ENCODE data around the gene CHRNB4. TPM values are rescaled to one million over a fixed set of nuclear protein-coding genes. Genes with fewer than 3 reads are reported as not detected.

CHRNB4 gene
- total RNA-seq, 4 donors from 2014 or later: 0.19 TPM; not detected in 3

DNA sequence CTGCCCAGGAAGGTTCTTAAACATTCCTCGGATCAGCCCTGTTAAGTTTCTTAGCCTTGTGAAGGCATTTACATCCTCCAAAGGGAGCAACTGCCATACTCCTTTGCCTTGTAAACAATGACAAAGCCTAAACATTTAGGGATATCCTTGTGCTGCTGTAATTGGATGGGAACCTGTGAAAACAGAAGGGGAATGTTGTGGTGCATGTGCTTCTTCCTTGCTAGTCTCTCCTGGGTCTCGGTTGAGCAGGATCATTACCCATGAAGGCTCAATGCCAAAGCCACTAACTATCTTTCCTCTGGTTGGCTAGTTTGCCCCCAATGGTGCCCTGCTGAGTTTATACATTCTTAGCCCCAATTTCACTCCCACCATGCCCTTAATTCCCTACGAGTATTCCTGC lies 37.5 kb downstream of the CHRNB4 start:
- intact Hi-C loops (cut with DNase I; ENCODE audit: low total_unique reads): no loop called here
- no peak overlapping the region for H3K4me3 ChIP-seq (ENCODE audit: low read depth, poor library complexity, severe bottlenecking)
- WGBS, 2 donors: 71% methylated on average over 3 of the region's 3 CpGs
- TF ChIP-seq POLR2A (IDR thresholded peaks at IDR 0.05): no peak
- TF ChIP-seq, protein P1, sequence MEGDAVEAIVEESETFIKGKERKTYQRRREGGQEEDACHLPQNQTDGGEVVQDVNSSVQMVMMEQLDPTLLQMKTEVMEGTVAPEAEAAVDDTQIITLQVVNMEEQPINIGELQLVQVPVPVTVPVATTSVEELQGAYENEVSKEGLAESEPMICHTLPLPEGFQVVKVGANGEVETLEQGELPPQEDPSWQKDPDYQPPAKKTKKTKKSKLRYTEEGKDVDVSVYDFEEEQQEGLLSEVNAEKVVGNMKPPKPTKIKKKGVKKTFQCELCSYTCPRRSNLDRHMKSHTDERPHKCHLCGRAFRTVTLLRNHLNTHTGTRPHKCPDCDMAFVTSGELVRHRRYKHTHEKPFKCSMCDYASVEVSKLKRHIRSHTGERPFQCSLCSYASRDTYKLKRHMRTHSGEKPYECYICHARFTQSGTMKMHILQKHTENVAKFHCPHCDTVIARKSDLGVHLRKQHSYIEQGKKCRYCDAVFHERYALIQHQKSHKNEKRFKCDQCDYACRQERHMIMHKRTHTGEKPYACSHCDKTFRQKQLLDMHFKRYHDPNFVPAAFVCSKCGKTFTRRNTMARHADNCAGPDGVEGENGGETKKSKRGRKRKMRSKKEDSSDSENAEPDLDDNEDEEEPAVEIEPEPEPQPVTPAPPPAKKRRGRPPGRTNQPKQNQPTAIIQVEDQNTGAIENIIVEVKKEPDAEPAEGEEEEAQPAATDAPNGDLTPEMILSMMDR (IDR thresholded peaks at IDR 0.05): no peak
- no peak for DNase-seq (ENCODE audit: low spot score in 2 of 2)

- intact Hi-C loops (cut with DNase I; ENCODE audit: low total_unique reads): no loop called here
- no peak overlapping the region for H3K4me3 ChIP-seq (ENCODE audit: low read depth, poor library complexity, severe bottlenecking)
- TF ChIP-seq POLR2A (IDR thresholded peaks at IDR 0.05): no peak
- TF ChIP-seq, protein P1 (IDR thresholded peaks at IDR 0.05): no peak
- DNase-seq (ENCODE audit: low spot score in 2 of 2): no peak
Observed at GRCh38 chr15:78599189-78599588, 41.8 kb downstream of the CHRNB4 start.

DNA sequence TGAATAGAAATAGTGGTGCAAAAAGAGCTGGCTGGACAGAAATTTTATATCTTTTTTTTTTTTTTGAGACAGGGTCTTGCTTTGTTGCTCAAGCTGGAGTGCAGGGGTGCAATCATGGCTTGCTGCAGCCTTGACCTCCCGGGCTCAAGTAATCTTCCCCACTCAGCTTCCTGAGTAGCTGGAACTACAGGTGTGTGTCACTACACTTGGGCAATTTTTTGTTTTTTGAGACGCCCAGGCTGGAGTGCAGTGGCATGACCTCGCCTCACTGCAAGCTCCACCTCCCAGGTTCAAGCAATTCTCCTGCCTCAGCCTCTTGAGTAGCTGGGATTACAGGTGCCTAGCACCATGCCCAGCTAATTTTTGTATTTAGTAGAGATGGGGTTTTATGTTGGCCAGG lies 42.7 kb downstream of the CHRNB4 start:
- TF ChIP-seq, protein P1 (IDR thresholded peaks at IDR 0.05): no peak
- TF ChIP-seq POLR2A (IDR thresholded peaks at IDR 0.05): no peak
- no peak for DNase-seq (ENCODE audit: low spot score in 2 of 2)
- 67 to 88% methylated on average over 3 of the region's 3 CpGs for WGBS, 2 donors
- intact Hi-C loops (cut with DNase I; ENCODE audit: low total_unique reads): no loop called here
- no peak overlapping the region for H3K4me3 ChIP-seq (ENCODE audit: low read depth, poor library complexity, severe bottlenecking)

DNA sequence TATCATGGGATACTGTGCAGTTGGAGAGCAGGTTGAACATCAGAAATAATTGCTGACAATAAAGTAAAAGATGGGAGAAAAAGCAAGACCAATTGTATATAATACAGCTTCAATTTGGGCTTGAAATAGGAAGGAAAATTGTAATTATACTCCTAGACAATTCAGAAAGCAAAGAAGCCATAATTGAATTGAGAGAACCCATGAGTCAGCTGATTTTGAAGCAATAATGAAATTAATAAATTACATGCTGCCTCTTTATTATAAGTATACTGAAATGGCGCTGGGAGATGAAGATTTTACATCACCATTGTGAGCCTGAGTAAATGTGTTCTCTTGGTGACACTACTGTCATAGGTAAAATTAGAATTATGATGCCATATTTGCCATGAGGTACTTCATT lies 43.4 kb downstream of the CHRNB4 start:
- H3K4me3 ChIP-seq (ENCODE audit: low read depth, poor library complexity, severe bottlenecking): no peak overlapping the region
- intact Hi-C loops (cut with DNase I; ENCODE audit: low total_unique reads): no loop called here
- DNase-seq (ENCODE audit: low spot score in 2 of 2): no peak
- TF ChIP-seq POLR2A (IDR thresholded peaks at IDR 0.05): no peak
- TF ChIP-seq, protein P1 (IDR thresholded peaks at IDR 0.05): no peak
- WGBS, 2 donors: 95 to 97% methylated on average over 1 of the region's 1 CpG

GRCh38 chr15:78574944-78575343 lies 66.1 kb downstream of the CHRNB4 start:
- TF ChIP-seq, protein P1 (IDR thresholded peaks at IDR 0.05): no peak
- no peak for TF ChIP-seq POLR2A (IDR thresholded peaks at IDR 0.05)
- intact Hi-C loops (cut with DNase I; ENCODE audit: low total_unique reads): no loop called here
- no peak for DNase-seq (ENCODE audit: low spot score in 2 of 2)
- 85 to 100% methylated on average over 1 of the region's 1 CpG for WGBS, 2 donors
- no peak overlapping the region for H3K4me3 ChIP-seq (ENCODE audit: low read depth, poor library complexity, severe bottlenecking)

Other genes starting within 250 kb of the CHRNB4 start
- 10 to 100 TPM; 28.4 to 43.5 (median 30.8) TPM for gene IREB2, start 203.0 kb downstream of the CHRNB4 start, total RNA-seq
- gene HYKK, start 133.6 kb downstream of the CHRNB4 start, total RNA-seq: 1 to 10 TPM; 2.9 to 5.5 (median 4.1) TPM
- gene PSMA4, start 100.8 kb downstream of the CHRNB4 start, total RNA-seq: 100 to 1,000 TPM in 2 of 4 donors, 10 to 100 TPM in 2; 59.0 to 143 (median 101) TPM
- under 1 TPM; 0.27 to 0.84 (median 0.64) TPM for gene CHRNA5, start 75.7 kb downstream of the CHRNB4 start, total RNA-seq
- gene CHRNA3, start 20.2 kb downstream of the CHRNB4 start, total RNA-seq: 1 to 10 TPM in 1 of 4 donors, under 1 TPM in 3; 0.08 to 1.2 (median 0.58) TPM
- 1 to 10 TPM in 1 of 4 donors, under 1 TPM in 3; 0.59 to 2.1 (median 0.60) TPM for gene ADAMTS7, start 170.3 kb upstream of the CHRNB4 start, total RNA-seq
- gene MORF4L1, start 231.7 kb upstream of the CHRNB4 start, total RNA-seq: 100 to 1,000 TPM; 118 to 178 (median 141) TPM